ENCODE data around the gene MGAT5.

The MGAT5 gene

GRCh38 chr2:134253804-134254203, at the start of gene MGAT5:
MGAT5 (plus strand) TSS chr2:134254072; CDS start chr2:134254404, 332 bp downstream.
- no peak for DNase-seq (ENCODE audit: low read depth in 2 of 2, low spot score in 1 of 2)

GRCh38 chr2:134205087-134205486, 48.8 kb upstream of the MGAT5 start:
- no peak for DNase-seq (ENCODE audit: low read depth in 2 of 2, low spot score in 1 of 2)

- DNase-seq (ENCODE audit: low read depth in 2 of 2, low spot score in 1 of 2), result no peak
These were observed 47.8 kb upstream of the MGAT5 start for GRCh38 chr2:134206031-134206430.

GRCh38 chr2:134206573-134206972, 47.3 kb upstream of the MGAT5 start:
- DNase-seq (ENCODE audit: low read depth in 2 of 2, low spot score in 1 of 2), result no peak

GRCh38 chr2:134207589-134208209, 46.2 kb upstream of the MGAT5 start:
- DNase-seq (ENCODE audit: low read depth in 2 of 2, low spot score in 1 of 2), result peak; percentile 28 to 36

GRCh38 chr2:134208825-134209224, 45.0 kb upstream of the MGAT5 start:
- no peak for DNase-seq (ENCODE audit: low read depth in 2 of 2, low spot score in 1 of 2)

GRCh38 chr2:134212746-134213145, 41.1 kb upstream of the MGAT5 start:
- DNase-seq (ENCODE audit: low read depth in 2 of 2, low spot score in 1 of 2), result no peak

GRCh38 chr2:134216152-134216829, 37.6 kb upstream of the MGAT5 start:
- DNase-seq (ENCODE audit: low read depth in 2 of 2, low spot score in 1 of 2), result no peak

GRCh38 chr2:134217351-134217750, 36.5 kb upstream of the MGAT5 start:
- no peak for DNase-seq (ENCODE audit: low read depth in 2 of 2, low spot score in 1 of 2)

- no peak for DNase-seq (ENCODE audit: low read depth in 2 of 2, low spot score in 1 of 2)
These were observed 35.9 kb upstream of the MGAT5 start for GRCh38 chr2:134217924-134218323.

GRCh38 chr2:134218414-134218813, 35.5 kb upstream of the MGAT5 start:
- no peak for DNase-seq (ENCODE audit: low read depth in 2 of 2, low spot score in 1 of 2)

- no peak for DNase-seq (ENCODE audit: low read depth in 2 of 2, low spot score in 1 of 2)
These were observed 34.8 kb upstream of the MGAT5 start for GRCh38 chr2:134218930-134219658.

GRCh38 chr2:134220344-134220974, 33.4 kb upstream of the MGAT5 start:
- no peak for DNase-seq (ENCODE audit: low read depth in 2 of 2, low spot score in 1 of 2)

GRCh38 chr2:134224005-134224404, 29.9 kb upstream of the MGAT5 start:
- no peak for DNase-seq (ENCODE audit: low read depth in 2 of 2, low spot score in 1 of 2)

- DNase-seq (ENCODE audit: low read depth in 2 of 2, low spot score in 1 of 2), result no peak
These were observed 28.7 kb upstream of the MGAT5 start for GRCh38 chr2:134225173-134225572.

- DNase-seq (ENCODE audit: low read depth in 2 of 2, low spot score in 1 of 2), result no peak
These were observed 28.0 kb upstream of the MGAT5 start for GRCh38 chr2:134225841-134226240.

GRCh38 chr2:134226601-134227000, 27.3 kb upstream of the MGAT5 start:
- no peak for DNase-seq (ENCODE audit: low read depth in 2 of 2, low spot score in 1 of 2)

- no peak for DNase-seq (ENCODE audit: low read depth in 2 of 2, low spot score in 1 of 2)
These were observed 26.2 kb upstream of the MGAT5 start for GRCh38 chr2:134227666-134228065.

GRCh38 chr2:134228493-134228903, 25.4 kb upstream of the MGAT5 start:
- no peak for DNase-seq (ENCODE audit: low read depth in 2 of 2, low spot score in 1 of 2)

GRCh38 chr2:134229540-134229939, 24.3 kb upstream of the MGAT5 start:
- DNase-seq (ENCODE audit: low read depth in 2 of 2, low spot score in 1 of 2), result no peak

GRCh38 chr2:134230885-134231284, 23.0 kb upstream of the MGAT5 start:
- DNase-seq (ENCODE audit: low read depth in 2 of 2, low spot score in 1 of 2), result no peak

Data from stimulated activated CD8-positive, alpha-beta memory T cell treated with anti-CD3 and anti-CD28 coated beads, Interleukin-4, amount 100 ng/mL, for 4 hours (primary cell).